ENCODE data around the gene CYP4B1. TPM values are rescaled to one million over a fixed set of nuclear protein-coding genes. Genes with fewer than 3 reads are reported as not detected.

The CYP4B1 gene
- total RNA-seq, 1 experiment from 2014 or later: not detected

DNA sequence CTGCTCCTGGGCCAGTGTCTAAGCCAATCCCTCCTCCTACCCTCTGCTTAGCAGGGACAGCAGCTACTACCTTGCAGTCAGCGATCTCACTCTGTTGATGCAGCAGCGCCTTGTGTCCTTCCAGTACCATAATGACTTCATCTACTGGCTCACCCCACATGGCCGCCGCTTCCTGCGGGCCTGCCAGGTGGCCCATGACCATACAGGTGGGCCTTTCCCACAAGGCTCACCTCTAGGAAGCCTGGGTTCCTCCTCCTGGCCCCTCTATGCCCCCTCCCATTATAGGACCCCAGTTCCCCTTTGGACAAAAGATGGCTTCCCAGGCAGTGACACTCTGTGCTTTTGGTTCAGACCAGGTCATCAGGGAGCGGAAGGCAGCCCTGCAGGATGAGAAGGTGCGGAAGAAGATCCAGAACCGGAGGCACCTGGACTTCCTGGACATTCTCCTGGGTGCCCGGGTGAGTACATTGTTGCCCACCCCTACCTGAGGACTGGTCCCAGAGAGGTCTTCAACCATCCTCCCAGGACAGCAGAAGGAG lies 15.1 kb downstream of the CYP4B1 start:
- Mint-ChIP-seq H3K27ac (ENCODE audit: unreplicated experiment) (no peak overlapping the region), H3K27me3 (ENCODE audit: insufficient read depth, unreplicated experiment) (no peaks in the 10 kb centered on the region), H3K36me3 (ENCODE audit: insufficient read depth, unreplicated experiment) (no peaks in the 10 kb centered on the region), H3K9me3 (ENCODE audit: unreplicated experiment) (no peaks in the 10 kb centered on the region), H3K4me1 (ENCODE audit: low read depth, unreplicated experiment) (no peaks in the 10 kb centered on the region), H3K4me3 (ENCODE audit: unreplicated experiment) (no peak overlapping the region)
- Histone ChIP-seq H3K9me3 (no peaks in the 10 kb centered on the region), H3K27me3 (replicated peaks; ENCODE audit: control insufficient read depth, insufficient read depth, low read length) (no peaks in the 10 kb centered on the region), H3K4me1 (no peaks in the 10 kb centered on the region), H3K36me3 (ENCODE audit: control insufficient read depth, insufficient read depth, low read length) (no peaks in the 10 kb centered on the region), H3K4me3 (ENCODE audit: low read depth, low read length) (no peak overlapping the region)
- TF ChIP-seq CTCF (IDR thresholded peaks at IDR 0.05; ENCODE audit: insufficient read depth in 1 of 2, low read depth in 1 of 2, low read length in 1 of 2, severe bottlenecking in 1 of 2, unreplicated experiment in 1 of 2): no peak
- ChIA-PET POLR2A (no interaction called here), CTCF (no interaction called here)
- BruUV-seq (replicated peaks): no TSS peak
- intact Hi-C loops (cut with micrococcal nuclease; ENCODE audit: unreplicated experiment): no loop called here
- no peak for DNase-seq

DNA sequence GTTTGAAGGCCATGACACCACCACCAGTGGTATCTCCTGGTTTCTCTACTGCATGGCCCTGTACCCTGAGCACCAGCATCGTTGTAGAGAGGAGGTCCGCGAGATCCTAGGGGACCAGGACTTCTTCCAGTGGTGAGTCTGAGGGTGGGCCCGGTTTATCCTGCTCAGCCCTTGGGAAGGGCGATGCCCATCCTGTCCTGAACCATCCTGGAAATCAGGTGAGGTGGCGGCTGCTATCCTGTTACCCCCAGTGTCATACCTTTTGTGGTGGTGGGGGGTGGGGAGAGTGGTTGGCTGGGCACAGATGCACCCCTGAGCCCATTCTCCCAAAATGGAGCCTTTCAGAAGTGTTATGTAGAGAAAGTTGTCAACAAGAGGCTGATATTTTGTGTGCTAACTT lies 16.3 kb downstream of the CYP4B1 start:
- Histone ChIP-seq H3K4me3 (ENCODE audit: low read depth, low read length) (no peak overlapping the region), H3K36me3 (ENCODE audit: control insufficient read depth, insufficient read depth, low read length) (no peaks in the 10 kb centered on the region), H3K4me1 (no peaks in the 10 kb centered on the region), H3K9me3 (no peaks in the 10 kb centered on the region), H3K27me3 (replicated peaks; ENCODE audit: control insufficient read depth, insufficient read depth, low read length) (no peaks in the 10 kb centered on the region)
- H3K4me3 Mint-ChIP-seq (ENCODE audit: unreplicated experiment): no peak overlapping the region
- intact Hi-C loops (cut with micrococcal nuclease; ENCODE audit: unreplicated experiment): no loop called here
- no peaks in the 10 kb centered on the region for H3K27me3 Mint-ChIP-seq (ENCODE audit: insufficient read depth, unreplicated experiment)
- H3K36me3 Mint-ChIP-seq (ENCODE audit: insufficient read depth, unreplicated experiment): no peaks in the 10 kb centered on the region
- no peaks in the 10 kb centered on the region for H3K4me1 Mint-ChIP-seq (ENCODE audit: low read depth, unreplicated experiment)
- H3K27ac Mint-ChIP-seq (ENCODE audit: unreplicated experiment): no peak overlapping the region
- H3K9me3 Mint-ChIP-seq (ENCODE audit: unreplicated experiment): no peaks in the 10 kb centered on the region
- no TSS peak for BruUV-seq (replicated peaks)
- POLR2A ChIA-PET: no interaction called here
- TF ChIP-seq CTCF (IDR thresholded peaks at IDR 0.05; ENCODE audit: insufficient read depth in 1 of 2, low read depth in 1 of 2, low read length in 1 of 2, severe bottlenecking in 1 of 2, unreplicated experiment in 1 of 2): no peak
- CTCF ChIA-PET: no interaction called here
- DNase-seq: no peak

DNA sequence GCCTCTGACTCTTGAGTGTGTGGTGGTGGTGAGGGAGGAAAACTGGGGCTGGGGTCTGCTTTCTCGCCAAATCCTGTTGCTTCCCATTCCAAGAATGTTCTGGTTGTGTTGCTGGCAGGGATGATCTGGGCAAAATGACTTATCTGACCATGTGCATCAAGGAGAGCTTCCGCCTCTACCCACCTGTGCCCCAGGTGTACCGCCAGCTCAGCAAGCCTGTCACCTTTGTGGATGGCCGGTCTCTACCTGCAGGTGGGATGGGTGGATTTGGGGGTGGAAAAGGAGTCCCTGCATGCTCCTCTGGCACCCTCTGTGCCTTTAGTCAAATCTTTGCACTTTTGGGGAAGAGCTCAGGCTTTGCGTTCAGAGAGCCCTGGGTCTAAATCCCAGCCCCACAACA lies 18.1 kb downstream of the CYP4B1 start:
- POLR2A ChIA-PET: no interaction called here
- DNase-seq: no peak

More for the DNA sequence above, 18.1 kb downstream of the CYP4B1 start:
- Histone ChIP-seq H3K4me1 (no peaks in the 10 kb centered on the region), H3K9me3 (no peaks in the 10 kb centered on the region), H3K4me3 (ENCODE audit: low read depth, low read length) (no peak overlapping the region), H3K27me3 (replicated peaks; ENCODE audit: control insufficient read depth, insufficient read depth, low read length) (no peaks in the 10 kb centered on the region), H3K36me3 (ENCODE audit: control insufficient read depth, insufficient read depth, low read length) (no peaks in the 10 kb centered on the region)
- intact Hi-C loops (cut with micrococcal nuclease; ENCODE audit: unreplicated experiment): no loop called here
- TF ChIP-seq CTCF (IDR thresholded peaks at IDR 0.05; ENCODE audit: insufficient read depth in 1 of 2, low read depth in 1 of 2, low read length in 1 of 2, severe bottlenecking in 1 of 2, unreplicated experiment in 1 of 2): no peak
- Mint-ChIP-seq H3K9me3 (ENCODE audit: unreplicated experiment) (no peaks in the 10 kb centered on the region), H3K27ac (ENCODE audit: unreplicated experiment) (no peak overlapping the region), H3K36me3 (ENCODE audit: insufficient read depth, unreplicated experiment) (no peaks in the 10 kb centered on the region), H3K4me3 (ENCODE audit: unreplicated experiment) (no peak overlapping the region), H3K4me1 (ENCODE audit: low read depth, unreplicated experiment) (no peaks in the 10 kb centered on the region), H3K27me3 (ENCODE audit: insufficient read depth, unreplicated experiment) (no peaks in the 10 kb centered on the region)
- CTCF ChIA-PET: no interaction called here
- BruUV-seq (replicated peaks): no TSS peak
